Endothelial cell of umbilical vein (primary cell): ENCODE measurements around the gene NFATC3.

Experiments used
- CTCF ChIP-seq, 2 donors: IDR thresholded peaks; 1 replicate in 1 of 2; 2 replicates in 1 of 2; pipeline ENCODE4 v1.5.1; 2011; ENCODE audit warnings: low read length in 2 of 2, mild to moderate bottlenecking in 2 of 2, moderate library complexity in 2 of 2, control low read depth in 1 of 2, inconsistent platforms in 1 of 2, low read depth in 1 of 2; ENCODE audit not compliant: insufficient read depth in 1 of 2; ENCODE audit errors: extremely low read depth in 1 of 2
- EZH2 ChIP-seq: IDR thresholded peaks from 2 replicates; pipeline ENCODE4 v1.6.1; 2012; ENCODE audit warnings: borderline replicate concordance, low read depth, mild to moderate bottlenecking, moderate library complexity, low read length, inconsistent platforms; ENCODE audit not compliant: severe bottlenecking
- GATA2 ChIP-seq: IDR thresholded peaks from 2 replicates; pipeline ENCODE4 v1.7.0; 2011; ENCODE audit warnings: low read depth, mild to moderate bottlenecking, moderate library complexity, mixed read lengths, low read length; ENCODE audit not compliant: insufficient read length, insufficient read depth
- JUN ChIP-seq: IDR thresholded peaks from 2 replicates; pipeline ENCODE4 v1.6.1; 2011; ENCODE audit warnings: borderline replicate concordance, low read depth; ENCODE audit not compliant: insufficient read length, insufficient read depth
- POLR2A ChIP-seq: IDR thresholded peaks from 2 replicates; pipeline ENCODE4 v1.6.1; 2012; ENCODE audit warnings: low read depth, mild to moderate bottlenecking, control low read depth, low read length
- POLR2AphosphoS5 ChIP-seq: IDR thresholded peaks from 2 replicates; pipeline ENCODE4 v1.6.1; 2012; ENCODE audit warnings: low read depth, mild to moderate bottlenecking, control low read depth, low read length, moderate library complexity; ENCODE audit not compliant: insufficient read depth

- TF ChIP-seq CTCF (IDR thresholded peaks at IDR 0.05; ENCODE audit: extremely low read depth in 1 of 2, insufficient read depth in 1 of 2, low read depth in 1 of 2, low read length in 2 of 2) (no peak), EZH2 (no peak), JUN (no peak), POLR2AphosphoS5 (no peak), POLR2A (no peak), GATA2 (no peak)
Measured at GRCh38 chr16:68071518-68071901, 13.7 kb upstream of the NFATC3 start.
